ENCODE data around the gene TSPEAR.
"Not testable (repeated sequence)": the region's sequence is repeated elsewhere in the genome, so short reads cannot be mapped to it uniquely, and the experiment has no call there.

TSPEAR gene

GRCh38 chr21:44496564-44497550 lies 214.5 kb downstream of the TSPEAR start:
- DNase-seq, result no peak

DNA sequence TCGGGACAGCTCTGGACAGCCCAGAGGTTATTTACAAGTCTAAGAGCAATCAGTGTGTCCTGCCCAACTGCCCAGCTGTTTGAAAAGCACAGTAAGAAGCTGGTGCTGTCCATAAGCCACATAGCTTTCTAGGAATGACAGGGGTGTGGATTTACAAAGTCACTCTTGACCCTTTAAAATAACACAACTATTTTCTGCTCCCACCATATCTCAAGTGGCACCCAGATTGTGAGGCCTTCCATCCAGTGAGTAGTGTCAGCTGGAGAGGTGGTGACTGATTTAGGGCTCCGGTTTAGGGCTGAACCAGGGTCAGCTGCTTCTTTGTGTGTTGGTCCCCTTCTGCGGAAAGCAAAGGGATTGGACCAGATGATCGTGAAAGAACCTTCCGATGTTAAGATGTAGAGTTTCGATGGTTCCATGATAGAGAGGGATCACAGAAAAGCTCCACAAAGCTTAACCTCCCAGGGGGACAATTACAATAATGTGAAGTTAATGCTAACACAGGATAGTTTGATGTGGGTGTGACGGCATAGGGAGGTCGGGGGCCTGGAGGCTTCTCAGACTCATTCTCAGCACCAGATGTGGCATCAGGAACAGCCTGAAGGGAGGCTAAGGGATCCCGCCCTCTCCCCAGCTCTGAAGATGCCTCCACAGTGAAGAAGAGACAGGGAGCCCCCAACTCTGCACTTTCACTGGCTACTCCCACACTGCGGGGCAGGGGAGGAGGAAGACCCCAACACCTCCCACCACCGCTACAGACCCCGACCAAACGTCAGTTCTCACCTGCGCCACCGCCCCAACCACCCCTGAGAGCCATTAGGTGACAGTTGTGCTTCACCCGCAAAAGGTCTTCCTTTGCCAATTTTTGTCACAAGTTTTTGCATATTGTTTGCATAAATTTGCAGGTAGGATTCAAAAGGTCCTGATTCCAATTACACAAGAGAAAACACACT lies 215.5 kb downstream of the TSPEAR start:
- DNase-seq, result no peak

- DNase-seq, result no peak
Measured at GRCh38 chr21:44494956-44495355, 216.4 kb downstream of the TSPEAR start.

DNA sequence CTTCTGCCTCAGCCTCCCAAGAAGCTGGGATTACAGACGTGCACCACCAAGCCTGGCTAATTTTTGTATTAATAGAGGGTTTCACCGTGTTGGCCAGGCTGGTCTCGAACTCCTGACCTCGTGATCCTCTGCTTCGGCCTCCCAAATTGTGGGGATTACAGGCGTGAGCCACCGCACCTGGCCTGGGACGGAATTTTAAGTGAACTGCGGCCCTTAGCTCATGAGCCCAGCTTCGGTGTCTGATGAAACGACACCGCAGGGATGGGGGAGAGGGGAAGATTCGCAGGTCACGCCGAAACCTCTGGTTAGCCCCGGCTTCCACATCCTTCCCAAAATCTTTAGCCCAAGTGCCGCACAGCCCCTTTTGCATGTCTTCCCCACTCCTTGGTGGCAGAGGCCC lies 217.0 kb downstream of the TSPEAR start:
- DNase-seq, result no peak

GRCh38 chr21:44492567-44493385 lies 218.6 kb downstream of the TSPEAR start:
- no peak for DNase-seq

DNA sequence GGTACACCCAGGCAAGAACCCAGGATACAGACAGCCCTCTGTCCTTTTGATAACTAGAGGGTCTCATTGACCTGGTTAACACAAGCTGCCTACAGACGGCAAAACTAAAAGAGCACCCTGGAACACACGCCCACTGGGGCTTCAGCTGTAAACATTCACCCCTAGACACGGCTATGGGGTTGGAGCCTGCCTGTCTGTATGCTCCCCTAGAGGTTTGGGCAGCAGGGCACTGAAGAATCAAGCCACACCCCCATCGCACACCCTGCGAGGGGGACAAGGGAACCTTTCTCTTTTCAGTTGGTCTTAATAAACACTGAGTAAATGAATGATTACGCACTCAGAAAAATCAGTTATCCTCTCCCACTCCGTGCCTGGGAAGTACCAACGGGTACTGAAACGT lies 220.6 kb downstream of the TSPEAR start:
- no peak for DNase-seq

DNA sequence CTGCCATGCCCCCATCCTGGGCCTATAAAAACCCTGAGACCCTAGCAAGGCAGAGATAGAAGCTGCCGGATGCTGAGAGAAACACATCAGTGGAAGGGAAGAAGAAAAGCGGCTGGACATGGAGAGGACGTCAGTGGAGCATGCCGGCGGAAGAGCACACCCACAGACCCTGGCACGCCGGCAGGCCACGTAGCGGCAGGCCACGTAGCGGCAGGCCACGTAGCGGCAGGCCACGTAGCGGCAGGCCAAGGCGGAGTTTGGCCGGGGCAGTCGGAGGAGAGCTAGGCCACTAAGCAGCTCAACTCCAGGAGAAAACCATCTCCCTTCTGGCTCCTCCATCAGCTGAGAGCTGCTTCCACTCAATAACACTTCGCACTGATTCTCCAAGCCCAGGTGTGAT lies 221.0 kb downstream of the TSPEAR start:
- no peak for DNase-seq

- DNase-seq, result no peak
Measured at GRCh38 chr21:44489962-44490361, 221.4 kb downstream of the TSPEAR start.

GRCh38 chr21:44487831-44488230 lies 223.5 kb downstream of the TSPEAR start:
- DNase-seq, result no peak

GRCh38 chr21:44486302-44486701 lies 225.1 kb downstream of the TSPEAR start:
- DNase-seq, result no peak

DNA sequence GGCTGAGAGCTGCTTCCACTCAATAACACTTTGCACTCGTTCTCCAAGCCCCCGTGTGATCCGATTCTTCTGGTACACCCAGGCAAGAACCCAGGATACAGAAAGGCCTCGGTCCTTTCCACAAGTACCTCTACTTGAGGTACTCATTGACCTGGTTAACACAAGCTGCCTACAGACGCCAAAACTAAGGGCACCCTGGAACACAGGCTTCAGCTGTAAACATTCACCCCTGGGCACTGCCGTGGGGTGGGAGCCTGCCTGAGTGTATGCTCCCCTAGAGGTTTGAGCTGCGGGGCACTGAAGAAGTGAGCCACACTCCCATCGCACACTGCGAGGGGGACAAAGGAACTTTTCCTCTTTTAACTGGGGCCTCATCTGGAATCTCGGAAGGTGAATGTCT lies 225.6 kb downstream of the TSPEAR start:
- no peak for DNase-seq

- no peak for DNase-seq
Measured at GRCh38 chr21:44485254-44485793, 226.0 kb downstream of the TSPEAR start.

GRCh38 chr21:44484498-44485253 lies 226.7 kb downstream of the TSPEAR start:
- DNase-seq, result no peak

GRCh38 chr21:44483288-44484237 lies 227.8 kb downstream of the TSPEAR start:
- no peak for DNase-seq

DNA sequence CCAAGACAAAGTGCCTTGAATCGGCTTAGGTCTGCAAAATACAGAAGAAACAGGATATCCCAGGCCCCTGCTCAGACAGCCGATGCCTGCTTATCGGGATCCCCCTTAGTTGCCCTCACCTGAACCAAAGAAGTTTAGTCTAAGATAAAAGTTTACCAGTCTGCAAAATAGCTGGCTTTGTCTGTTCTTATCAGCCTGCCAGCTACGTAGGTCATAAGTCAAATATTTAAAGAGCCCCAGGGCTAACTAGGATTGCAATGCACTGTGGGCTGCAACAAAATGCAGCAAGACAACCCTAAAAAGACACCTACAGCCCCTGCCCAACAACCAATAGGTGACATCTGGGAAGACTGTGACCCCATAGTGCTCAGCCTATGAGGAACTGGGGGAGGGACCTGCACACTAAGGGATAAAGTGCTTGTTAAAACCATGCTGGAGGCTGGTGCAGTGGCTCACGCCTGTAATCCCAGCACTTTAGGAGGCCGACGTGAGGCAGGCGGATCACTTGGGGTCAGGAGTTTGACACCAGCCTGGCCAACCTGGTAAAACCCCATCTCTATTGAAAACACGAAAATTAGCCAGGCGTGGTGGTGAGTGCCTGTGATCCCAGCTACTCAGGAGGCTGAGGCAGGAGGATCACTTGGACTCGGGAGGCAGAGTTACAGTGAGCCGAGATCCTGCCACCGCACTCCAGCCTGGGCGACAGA lies 228.6 kb downstream of the TSPEAR start:
- no peak for DNase-seq

DNA sequence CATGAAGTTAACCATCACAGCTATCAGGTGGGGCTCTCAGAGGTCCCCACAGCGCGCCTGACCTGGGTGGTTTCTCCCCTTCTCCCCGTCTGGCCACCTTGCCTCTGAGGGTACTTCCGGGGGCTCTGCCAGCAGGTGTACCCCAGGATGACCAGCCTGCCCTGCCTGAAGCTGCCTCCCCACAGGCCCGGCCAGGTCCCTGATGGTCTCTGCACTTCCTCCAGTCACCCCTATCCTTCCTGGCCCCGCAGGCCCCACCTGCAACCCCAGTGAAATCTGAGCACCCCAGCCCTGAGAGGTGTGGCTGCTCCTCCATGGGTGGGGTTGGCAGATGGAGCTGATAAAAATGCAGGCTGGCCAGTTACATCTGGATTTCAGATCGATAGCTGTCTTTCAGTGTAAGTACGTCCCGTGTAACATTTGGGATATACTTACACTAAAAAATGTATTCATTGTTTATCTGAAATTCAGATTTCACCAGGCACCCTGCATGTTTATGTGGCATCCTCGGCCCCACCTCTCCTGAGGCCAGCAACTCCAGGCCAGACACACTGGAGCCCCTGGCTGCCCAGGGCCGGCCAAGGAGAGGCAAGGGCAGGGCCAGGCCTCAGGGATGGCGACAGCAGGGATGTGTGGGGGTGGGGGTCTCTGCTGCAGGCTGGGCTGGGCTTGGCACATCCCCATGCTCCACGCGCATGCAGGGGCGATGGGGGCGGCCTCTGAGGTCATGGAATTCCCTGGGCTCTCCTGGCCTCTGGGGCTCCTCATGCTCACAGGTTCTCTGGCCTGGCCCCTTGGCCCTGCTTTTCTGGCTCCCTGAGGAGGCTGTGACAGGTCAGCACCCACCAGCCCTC lies 230.9 kb downstream of the TSPEAR start:
- no peak for DNase-seq

DNA sequence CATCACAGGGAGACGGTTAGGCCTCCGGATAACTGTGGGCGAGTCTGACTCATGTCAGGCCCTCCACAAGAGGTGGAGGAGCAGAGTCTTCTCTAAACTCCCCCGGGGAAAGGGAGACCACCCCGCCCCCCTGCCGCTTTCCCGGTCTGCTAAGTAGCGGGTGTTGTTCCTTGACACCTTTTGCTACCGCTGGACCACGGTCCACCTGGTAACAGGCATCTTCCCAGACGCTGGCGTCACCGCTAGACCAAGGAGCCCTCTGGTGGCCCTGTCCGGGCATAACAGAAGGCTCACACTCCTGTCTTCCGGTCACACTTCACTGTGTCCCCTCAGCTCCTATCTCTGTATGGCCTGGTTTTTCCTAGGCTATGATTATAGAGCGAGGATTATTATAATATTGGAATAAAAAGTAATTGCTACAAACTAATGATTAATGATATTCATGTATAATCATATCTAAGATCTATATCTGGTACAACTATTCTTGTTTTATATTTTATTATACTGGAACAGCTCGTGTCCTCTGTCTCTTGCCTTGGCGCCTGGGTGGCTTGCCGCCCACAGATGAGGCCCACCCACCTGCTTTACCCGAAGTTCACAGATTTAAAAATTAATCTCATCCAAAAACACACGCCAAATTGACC lies 231.7 kb downstream of the TSPEAR start:
- not testable (repeated sequence) for DNase-seq

DNA sequence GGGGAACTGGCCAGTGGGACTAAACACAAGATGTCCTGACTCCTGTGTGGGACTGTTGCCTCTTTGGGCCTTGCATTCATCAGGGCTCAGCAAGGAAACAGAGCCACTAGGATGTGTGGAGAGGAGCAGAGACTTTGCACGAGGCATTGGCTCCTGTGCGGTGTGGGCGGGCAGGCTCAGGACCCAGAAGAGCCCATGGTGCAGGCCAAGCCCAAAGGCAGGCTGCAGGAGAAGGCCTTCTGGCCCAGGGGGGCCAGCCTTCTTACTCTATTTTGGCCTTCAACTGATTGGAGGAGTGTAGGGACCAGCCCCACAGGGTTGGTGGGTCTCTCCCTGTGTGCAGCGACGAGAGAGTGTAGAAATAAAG lies 232.6 kb downstream of the TSPEAR start:
- DNase-seq, result no peak

All from NCI-H1436 treated with DMSO at 0.1 percent for 48 hours (cell line).